ENCODE results near the gene MYL11.
A peak's percentile ranks its signal among the peaks of the same experiment; 100 is the strongest.

Gene MYL11

GRCh38 chr16:30354423-30355143 is 20.0 kb upstream of the MYL11 start:
- no peak for DNase-seq (ENCODE audit: low spot score)

GRCh38 chr16:30355144-30355953 is 19.3 kb upstream of the MYL11 start, which contains the start of gene CD2BP2:
Gene CD2BP2, minus strand, starts transcription at chr16:30355308. Its CDS starts 627 bp downstream, at chr16:30354681.
- DNase-seq (ENCODE audit: low spot score), result peak; percentile 99

GRCh38 chr16:30355954-30356308 is 18.7 kb upstream of the MYL11 start:
- no peak for DNase-seq (ENCODE audit: low spot score)

- peak; percentile 61 for DNase-seq (ENCODE audit: low spot score)
Observed at GRCh38 chr16:30356401-30357084, 18.1 kb upstream of the MYL11 start.

GRCh38 chr16:30357085-30357714 is 17.4 kb upstream of the MYL11 start:
- no peak for DNase-seq (ENCODE audit: low spot score)

GRCh38 chr16:30357715-30358576 is 16.7 kb upstream of the MYL11 start:
- no peak for DNase-seq (ENCODE audit: low spot score)

GRCh38 chr16:30358577-30358936 is 16.0 kb upstream of the MYL11 start:
- no peak for DNase-seq (ENCODE audit: low spot score)

GRCh38 chr16:30358990-30359870 is 15.4 kb upstream of the MYL11 start:
- no peak for DNase-seq (ENCODE audit: low spot score)

GRCh38 chr16:30359871-30360170 is 14.8 kb upstream of the MYL11 start:
- no peak for DNase-seq (ENCODE audit: low spot score)

GRCh38 chr16:30361180-30361579 is 13.4 kb upstream of the MYL11 start:
- DNase-seq (ENCODE audit: low spot score), result no peak

- no peak for DNase-seq (ENCODE audit: low spot score)
Observed at GRCh38 chr16:30365200-30365599, 9.4 kb upstream of the MYL11 start.

GRCh38 chr16:30366511-30366910 is 8.1 kb upstream of the MYL11 start:
- no peak for DNase-seq (ENCODE audit: low spot score)

GRCh38 chr16:30367349-30368009 is 7.1 kb upstream of the MYL11 start:
- no peak for DNase-seq (ENCODE audit: low spot score)

- no peak for DNase-seq (ENCODE audit: low spot score)
Observed at GRCh38 chr16:30368122-30368791, 6.3 kb upstream of the MYL11 start.

GRCh38 chr16:30368792-30369090 is 5.9 kb upstream of the MYL11 start:
- no peak for DNase-seq (ENCODE audit: low spot score)

- no peak for DNase-seq (ENCODE audit: low spot score)
Observed at GRCh38 chr16:30369091-30369937, 5.3 kb upstream of the MYL11 start.

- no peak for DNase-seq (ENCODE audit: low spot score)
Observed at GRCh38 chr16:30369938-30370455, 4.6 kb upstream of the MYL11 start.

- peak; percentile 100 for DNase-seq (ENCODE audit: low spot score)
Observed at GRCh38 chr16:30370456-30371247, 4.0 kb upstream of the MYL11 start, which contains the start of gene TBC1D10B. Gene TBC1D10B, minus strand, starts transcription at chr16:30370494. Its CDS starts 311 bp downstream, at chr16:30370183.
